ENCODE measurements around the gene WNT3.
A peak's percentile ranks its signal among the peaks of the same experiment; 100 is the strongest.
"Not testable (repeated sequence)": the region's sequence is repeated elsewhere in the genome, so short reads cannot be mapped to it uniquely, and the experiment has no call there.

WNT3 gene

GRCh38 chr17:46813920-46814319 is 4.6 kb downstream of the WNT3 start:
- no peak for DNase-seq (ENCODE audit: low spot score)

- DNase-seq (ENCODE audit: low spot score) = no peak
These were observed 5.7 kb downstream of the WNT3 start for GRCh38 chr17:46812624-46813318.

DNA sequence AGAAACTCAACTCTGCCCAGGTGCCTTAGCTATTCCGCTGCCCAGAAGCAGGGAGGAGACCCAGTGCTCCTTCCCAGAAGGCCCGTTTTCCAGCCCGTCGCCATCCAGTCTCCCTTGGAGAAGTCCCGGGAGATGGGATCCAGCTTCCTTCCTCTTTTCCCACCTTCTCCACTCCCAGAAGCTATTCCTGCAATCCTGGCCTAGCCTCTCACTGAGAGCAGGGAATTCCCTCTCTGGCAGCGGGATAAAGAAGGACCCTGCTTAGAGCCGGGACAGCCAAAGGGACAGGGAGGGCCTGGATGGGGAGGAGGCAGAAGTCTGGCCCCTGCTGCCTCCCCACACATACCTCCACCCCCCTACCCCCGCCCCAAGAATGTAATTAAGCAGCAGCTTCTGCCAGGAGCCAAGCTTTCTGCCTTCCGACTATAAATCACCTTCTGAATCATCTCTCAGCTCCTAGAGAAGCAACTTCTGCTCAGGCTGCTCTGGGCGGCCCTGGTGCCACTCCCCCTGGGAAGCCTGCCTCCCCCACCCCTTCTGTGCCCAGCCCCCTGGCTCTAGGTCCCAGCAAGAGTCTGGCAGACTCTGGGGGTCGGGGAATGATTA is 6.4 kb downstream of the WNT3 start:
- DNase-seq (ENCODE audit: low spot score) = no peak

DNA sequence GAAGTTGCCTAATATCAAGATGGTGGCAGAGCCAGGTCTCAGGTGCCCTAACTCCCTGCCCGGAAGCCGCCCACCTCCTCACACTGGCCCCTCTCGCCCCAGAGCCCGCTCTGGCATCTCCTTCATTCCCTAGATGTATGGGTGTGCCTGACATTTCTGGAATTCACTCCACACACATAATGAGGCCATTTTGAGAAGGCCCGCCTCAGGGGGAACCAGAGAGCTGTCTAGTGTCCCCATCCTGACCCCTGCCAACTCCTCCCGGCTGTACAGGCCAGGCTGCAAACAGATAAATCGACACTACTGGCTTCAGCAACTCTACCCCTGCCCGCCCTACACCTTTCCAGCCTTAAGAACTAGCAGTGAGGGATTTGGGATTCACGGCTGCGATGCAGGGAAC is 7.7 kb downstream of the WNT3 start:
- DNase-seq (ENCODE audit: low spot score) = no peak

DNA sequence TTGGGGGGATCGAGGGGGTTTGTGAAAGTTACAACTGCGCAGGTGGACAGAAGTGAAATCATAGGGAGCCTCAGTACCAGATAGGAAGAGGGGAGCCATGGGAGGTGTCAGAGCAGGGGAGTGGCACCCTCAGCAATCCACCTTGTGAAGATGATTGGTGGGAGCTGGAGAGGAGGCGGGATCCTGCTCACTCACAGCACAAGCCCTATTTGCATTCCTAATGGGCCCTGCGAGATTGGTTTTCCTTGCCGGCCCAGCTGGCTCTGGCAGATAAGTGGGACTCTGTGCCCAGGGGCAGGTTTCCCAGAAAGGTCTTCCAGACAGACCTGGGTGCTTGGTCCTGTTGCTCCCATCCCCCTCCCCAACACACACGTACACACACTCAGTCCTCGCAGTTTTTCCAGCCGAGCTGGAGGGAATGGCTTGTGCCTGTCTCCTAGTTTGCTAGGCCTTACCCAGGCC is 9.4 kb downstream of the WNT3 start:
- DNase-seq (ENCODE audit: low spot score) = no peak

- DNase-seq (ENCODE audit: low spot score) = no peak
These were observed 12.7 kb downstream of the WNT3 start for GRCh38 chr17:46805771-46806170.

GRCh38 chr17:46803544-46803943 is 14.9 kb downstream of the WNT3 start:
- no peak for DNase-seq (ENCODE audit: low spot score)

DNA sequence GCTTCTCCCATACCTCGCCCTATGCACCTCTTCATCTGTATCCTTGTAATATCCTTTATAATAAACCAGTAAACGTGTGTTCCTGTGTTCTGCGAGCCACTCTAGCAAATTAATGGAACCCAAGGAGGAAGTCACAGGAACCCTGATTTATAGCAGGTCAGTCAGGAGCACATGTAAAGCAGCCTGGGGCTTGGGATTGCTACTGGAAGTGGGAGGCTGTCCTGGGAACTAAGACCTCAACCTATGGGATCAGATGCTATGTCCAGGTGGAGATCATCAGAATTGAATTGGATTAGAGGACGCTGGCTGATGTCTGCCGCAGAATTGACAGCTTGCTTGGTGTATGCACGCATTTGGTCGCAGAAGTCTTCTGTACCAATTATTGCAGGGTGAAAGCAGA is 15.7 kb downstream of the WNT3 start:
- DNase-seq (ENCODE audit: low spot score) = no peak

GRCh38 chr17:46800573-46800972 is 17.9 kb downstream of the WNT3 start:
- DNase-seq (ENCODE audit: low spot score) = no peak

GRCh38 chr17:46796956-46797530 is 21.4 kb downstream of the WNT3 start:
- DNase-seq (ENCODE audit: low spot score) = no peak

- DNase-seq (ENCODE audit: low spot score) = no peak
These were observed 22.0 kb downstream of the WNT3 start for GRCh38 chr17:46796524-46796923.

- no peak for DNase-seq (ENCODE audit: low spot score)
These were observed 22.4 kb downstream of the WNT3 start for GRCh38 chr17:46796084-46796483.

- peak; percentile 44 for DNase-seq (ENCODE audit: low spot score)
These were observed 23.0 kb downstream of the WNT3 start for GRCh38 chr17:46795379-46795952.

GRCh38 chr17:46794318-46794717 is 24.2 kb downstream of the WNT3 start:
- no peak for DNase-seq (ENCODE audit: low spot score)

- no peak for DNase-seq (ENCODE audit: low spot score)
These were observed 25.0 kb downstream of the WNT3 start for GRCh38 chr17:46793541-46793940.

GRCh38 chr17:46793023-46793422 is 25.5 kb downstream of the WNT3 start:
- DNase-seq (ENCODE audit: low spot score) = not testable (repeated sequence)

- no peak for DNase-seq (ENCODE audit: low spot score)
These were observed 26.4 kb downstream of the WNT3 start for GRCh38 chr17:46792071-46792470.

DNA sequence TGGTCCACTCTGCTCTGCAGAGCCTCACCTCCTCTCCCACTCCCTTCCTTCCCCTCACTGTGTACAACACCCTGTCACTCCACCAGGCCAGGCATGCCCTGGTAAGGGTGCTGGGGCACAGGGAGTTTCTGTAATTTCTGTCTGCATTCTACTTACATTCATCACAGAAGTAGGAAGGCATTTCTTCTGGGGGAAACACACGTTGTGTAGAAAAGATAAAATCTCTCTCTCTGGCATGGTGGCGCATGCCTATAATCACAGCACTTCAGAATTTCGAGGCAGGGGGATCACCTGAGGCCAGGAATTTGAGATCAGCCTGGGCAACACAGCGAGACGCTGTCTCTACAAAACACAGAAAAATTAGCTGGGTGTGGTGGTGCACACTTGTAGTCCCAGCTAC is 27.0 kb downstream of the WNT3 start:
- DNase-seq (ENCODE audit: low spot score) = no peak

GRCh38 chr17:46790216-46790615 is 28.3 kb downstream of the WNT3 start:
- no peak for DNase-seq (ENCODE audit: low spot score)

DNA sequence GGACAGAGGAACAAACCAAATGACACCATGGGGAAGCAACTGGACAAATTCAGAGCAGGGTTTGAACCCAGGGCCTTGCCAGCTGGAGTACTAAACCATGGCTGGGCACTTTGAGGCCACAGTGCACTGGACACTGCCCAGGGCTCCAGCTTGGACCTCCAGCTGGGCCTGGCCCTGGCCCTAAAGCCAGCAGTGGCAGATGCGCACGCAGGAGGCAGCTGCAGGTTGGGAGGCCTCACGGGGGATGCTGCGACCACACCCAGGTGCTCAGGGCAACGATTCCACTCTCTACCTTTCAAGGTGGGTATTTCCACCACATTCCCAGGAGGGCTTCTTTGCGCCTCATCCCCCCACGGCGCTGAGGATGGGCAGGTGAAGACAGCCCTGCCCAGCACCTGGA is 28.9 kb downstream of the WNT3 start:
- no peak for DNase-seq (ENCODE audit: low spot score)

DNA sequence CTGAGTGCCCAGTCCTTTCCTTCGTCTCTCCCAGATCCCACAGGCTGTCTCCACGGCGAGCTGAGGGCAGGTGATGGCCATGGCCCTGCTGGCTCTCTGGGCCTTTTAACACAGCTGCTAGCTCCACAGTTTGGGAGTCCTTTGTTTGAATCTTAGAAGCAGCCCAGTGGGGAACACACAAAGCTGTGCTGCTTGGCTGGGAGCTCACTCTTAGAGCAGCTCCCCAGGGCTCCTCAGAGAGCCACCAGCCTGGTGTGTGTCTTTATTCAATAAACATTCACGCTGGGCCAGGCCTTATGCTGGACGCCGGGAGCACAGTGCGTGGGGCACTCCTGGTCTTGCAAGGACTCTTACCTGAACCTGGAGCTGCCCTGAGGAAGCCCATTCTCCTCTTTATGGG is 29.7 kb downstream of the WNT3 start:
- no peak for DNase-seq (ENCODE audit: low spot score)

- no peak for DNase-seq (ENCODE audit: low spot score)
These were observed 30.2 kb downstream of the WNT3 start for GRCh38 chr17:46788300-46788699.

DNA sequence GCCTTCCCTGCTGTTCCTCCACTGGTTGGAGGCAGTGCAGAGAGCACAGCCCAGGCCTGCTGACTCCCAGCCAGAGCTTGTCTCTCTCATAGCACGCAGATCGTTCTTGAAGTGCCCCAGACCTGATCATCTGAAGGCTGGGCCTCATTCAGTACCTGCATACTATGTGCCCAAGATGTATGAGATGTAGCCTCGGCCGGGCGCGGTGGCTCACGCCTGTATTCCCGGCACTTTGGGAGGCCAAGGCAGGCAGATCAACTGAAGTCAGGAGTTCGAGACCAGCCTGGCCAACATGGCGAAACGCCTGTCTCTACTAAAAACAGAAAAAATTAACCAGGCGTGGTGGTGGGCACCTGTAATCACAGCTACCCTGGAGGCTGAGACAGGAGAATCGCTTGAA is 31.0 kb downstream of the WNT3 start:
- no peak for DNase-seq (ENCODE audit: low spot score)

Measured in LoVo (cell line).